H9 (cell line): ENCODE measurements around the gene VCAN. TPM values are rescaled to one million over a fixed set of nuclear protein-coding genes. Genes with fewer than 3 reads are reported as not detected.

ENCODE experiments used
- DNase-seq: peaks from one replicate; pipeline ENCODE4 v3.0.0-alpha.2; 2017
- H2AFZ ChIP-seq: one replicate; pipeline ENCODE4 v1.6.1; 2013; ENCODE audit warnings: mild to moderate bottlenecking, low read length, control low read depth, moderate library complexity
- H2AK5ac ChIP-seq: 2 replicates; pipeline ENCODE4 v1.6.1; 2013; ENCODE audit warnings: low read length, control low read depth, mixed read lengths; ENCODE audit not compliant: insufficient read length
- H2BK120ac ChIP-seq: one replicate; pipeline ENCODE4 v1.6.1; 2013; ENCODE audit warnings: low read depth, mild to moderate bottlenecking, low read length, control low read depth, inconsistent platforms; ENCODE audit not compliant: poor library complexity, severe bottlenecking
- H2BK12ac ChIP-seq: 2 replicates; pipeline ENCODE4 v1.6.1; 2013; ENCODE audit warnings: low read length, control low read depth, mixed read lengths, low read depth; ENCODE audit not compliant: insufficient read length
- H2BK15ac ChIP-seq: 2 replicates; pipeline ENCODE4 v1.6.1; 2013; ENCODE audit warnings: low read depth, low read length, control low read depth
- H2BK20ac ChIP-seq: one replicate; pipeline ENCODE4 v1.6.1; 2013; ENCODE audit warnings: low read depth, mild to moderate bottlenecking, low read length, control low read depth, inconsistent platforms; ENCODE audit not compliant: poor library complexity, severe bottlenecking
- H2BK5ac ChIP-seq: 2 replicates; pipeline ENCODE4 v1.6.1; 2013; ENCODE audit warnings: low read length, control low read depth, mixed read lengths; ENCODE audit not compliant: insufficient read length
- H3K14ac ChIP-seq: 2 replicates; pipeline ENCODE4 v1.6.1; 2013; ENCODE audit warnings: low read length, control low read depth; ENCODE audit not compliant: insufficient read depth
- H3K18ac ChIP-seq: 2 replicates; pipeline ENCODE4 v1.6.1; 2013; ENCODE audit warnings: low read depth, mild to moderate bottlenecking, mixed read lengths, low read length, control low read depth; ENCODE audit not compliant: insufficient read length
- H3K23ac ChIP-seq: 2 replicates; pipeline ENCODE4 v1.6.1; 2013; ENCODE audit warnings: low read length, control low read depth, mixed read lengths, low read depth; ENCODE audit not compliant: insufficient read length
- H3K23me2 ChIP-seq: 2 replicates; pipeline ENCODE4 v1.6.1; 2013; ENCODE audit warnings: low read depth, mild to moderate bottlenecking, mixed read lengths, low read length, control low read depth; ENCODE audit not compliant: insufficient read length, poor library complexity, severe bottlenecking
- H3K27ac ChIP-seq: 2 replicates; pipeline ENCODE4 v1.5.1; 2013; ENCODE audit warnings: low read length, control low read depth, mixed read lengths, low read depth; ENCODE audit not compliant: insufficient read length
- H3K27me3 ChIP-seq: 2 replicates; pipeline ENCODE4 v1.6.1; 2013; ENCODE audit warnings: low read length, control low read depth, inconsistent platforms; ENCODE audit not compliant: insufficient read depth
- H3K4ac ChIP-seq: 2 replicates; pipeline ENCODE4 v1.6.1; 2013; ENCODE audit warnings: low read depth, mild to moderate bottlenecking, control low read depth, inconsistent platforms, low read length, moderate library complexity
- H3K4me1 ChIP-seq: 2 replicates; pipeline ENCODE4 v1.6.1; 2013; ENCODE audit warnings: low read length, control low read depth, inconsistent platforms; ENCODE audit not compliant: insufficient read depth
- H3K4me2 ChIP-seq: 2 replicates; pipeline ENCODE4 v1.6.1; 2013; ENCODE audit warnings: low read length, control low read depth, mixed read lengths; ENCODE audit not compliant: insufficient read length, insufficient read depth
- H3K56ac ChIP-seq: 2 replicates; pipeline ENCODE4 v1.6.1; 2013; ENCODE audit warnings: low read depth, mild to moderate bottlenecking, mixed read lengths, low read length, control low read depth; ENCODE audit not compliant: insufficient read length
- H3K79me1 ChIP-seq: 2 replicates; pipeline ENCODE4 v1.6.1; 2013; ENCODE audit warnings: low read depth, mild to moderate bottlenecking, moderate library complexity, low read length, control low read depth, inconsistent platforms; ENCODE audit not compliant: insufficient read depth, poor library complexity, severe bottlenecking
- H3K79me2 ChIP-seq: 2 replicates; pipeline ENCODE4 v1.6.1; 2013; ENCODE audit warnings: low read length, control low read depth, inconsistent platforms; ENCODE audit not compliant: insufficient read depth
- H3K9ac ChIP-seq: 2 replicates; pipeline ENCODE4 v1.6.1; 2013; ENCODE audit warnings: low read length, control low read depth, mixed read lengths; ENCODE audit not compliant: insufficient read length; ENCODE audit errors: extremely low read depth
- H3K9me3 ChIP-seq: one replicate; pipeline ENCODE4 v1.6.1; 2013; ENCODE audit warnings: low read depth, low read length, inconsistent platforms; ENCODE audit not compliant: control insufficient read depth
- H3T11ph ChIP-seq: one replicate; pipeline ENCODE4 v1.6.1; 2013; ENCODE audit warnings: mild to moderate bottlenecking, low read length, control low read depth, inconsistent platforms
- H4K20me1 ChIP-seq: one replicate; pipeline ENCODE4 v1.6.1; 2013; ENCODE audit not compliant: control insufficient read depth, insufficient read length, insufficient read depth
- H4K5ac ChIP-seq: 2 replicates; pipeline ENCODE4 v1.6.1; 2013; ENCODE audit warnings: low read depth, mild to moderate bottlenecking, mixed read lengths, low read length, control low read depth; ENCODE audit not compliant: insufficient read length
- H4K8ac ChIP-seq: replicated peaks from 2 replicates; pipeline ENCODE4 v1.6.1; 2013; ENCODE audit warnings: low read length, control low read depth, mixed read lengths, low read depth; ENCODE audit not compliant: insufficient read length
- H4K91ac ChIP-seq: 2 replicates; pipeline ENCODE4 v1.6.1; 2013; ENCODE audit warnings: low read depth, mild to moderate bottlenecking, moderate library complexity, mixed read lengths, low read length, control low read depth; ENCODE audit not compliant: insufficient read length
- H3K27ac Mint-ChIP-seq, 3 experiments: 2 replicates in 2 of 3; 3 replicates in 1 of 3; pipeline ENCODE4 v1.8.0; 2020 to 2021; ENCODE audit warnings: mixed read lengths in 3 of 3, mild to moderate bottlenecking in 1 of 3, moderate library complexity in 1 of 3
- H3K27me3 Mint-ChIP-seq: 2 replicates; pipeline ENCODE4 v1.8.0; 2021; ENCODE audit warnings: low read depth, mild to moderate bottlenecking, moderate library complexity, mixed read lengths
- H3K36me3 Mint-ChIP-seq, 3 experiments: 2 replicates in 2 of 3; 3 replicates in 1 of 3; pipeline ENCODE4 v1.8.0; 2020 to 2021; ENCODE audit warnings: low read depth in 3 of 3, mixed read lengths in 3 of 3; ENCODE audit not compliant: insufficient read depth in 1 of 3
- H3K4me1 Mint-ChIP-seq, 2 experiments: 2 replicates each; pipeline ENCODE4 v1.8.0; 2020; ENCODE audit warnings: mixed read lengths in 2 of 2
- H3K4me3 Mint-ChIP-seq, 2 experiments: 2 replicates in 1 of 2; 3 replicates in 1 of 2; pipeline ENCODE4 v1.8.0; 2020 to 2021; ENCODE audit warnings: mild to moderate bottlenecking in 2 of 2, mixed read lengths in 2 of 2, moderate library complexity in 1 of 2
- H3K9me3 Mint-ChIP-seq, 2 experiments: 2 replicates in 1 of 2; 3 replicates in 1 of 2; pipeline ENCODE4 v1.8.0; 2020; ENCODE audit warnings: mild to moderate bottlenecking in 2 of 2, mixed read lengths in 2 of 2, moderate library complexity in 1 of 2
- CTCF ChIP-seq: fragments of 200-600 bp; sonication (generic); conservative IDR thresholded peaks from 3 replicates; pipeline ENCODE4 v1.8.0; 2021; ENCODE audit warnings: antibody characterized with exemption, mild to moderate bottlenecking
- WGBS: extraction: QIAGEN DNeasy Blood & Tissue Kit; methylation state at CpG from one replicate; pipeline ENCODE4 v1.1.7; 2013; ENCODE audit warnings: missing lambda C conversion rate, low lambda C conversion rate, mixed read lengths; ENCODE audit not compliant: insufficient read length; ENCODE audit errors: extremely low coverage; 5-methylcytosine and 5-hydroxymethylcytosine counted together
- total RNA-seq: library from RNA; stranded (reverse); gene quantifications from 2 replicates; pipeline ENCODE4 v1.2.1, GENCODE V29; 2021

VCAN gene
- total RNA-seq, 1 experiment from 2014 or later = 278 TPM

GRCh38 chr5:83524345-83524744 is 52.8 kb downstream of the VCAN start:
- no peak overlapping the region for H2BK12ac ChIP-seq
- no peak overlapping the region for H3K14ac ChIP-seq
- no peak for DNase-seq
- no peak overlapping the region for H4K91ac ChIP-seq
- Mint-ChIP-seq H3K36me3 (peaks cover 15 to 69% (median 37%) of the 10 kb centered on the region in 3 experiments; a peak in 6 of 7 replicates), H3K4me1 (peaks cover 0 to 3% of the 10 kb centered on the region in 2 experiments; a peak in 2 of 4 replicates), H3K27me3 (no peaks in the 10 kb centered on the region), H3K4me3 (no peak overlapping the region), H3K9me3 (no peaks in the 10 kb centered on the region), H3K27ac (no peak overlapping the region)
- H3K79me2 ChIP-seq = no peaks in the 10 kb centered on the region
- H4K5ac ChIP-seq = no peak overlapping the region
- no peak overlapping the region for H3K18ac ChIP-seq
- H3K9me3 ChIP-seq = no peaks in the 10 kb centered on the region
- no peaks in the 10 kb centered on the region for H3K23me2 ChIP-seq
- no peak overlapping the region for H3K4me2 ChIP-seq
- H2BK15ac ChIP-seq = no peak overlapping the region
- H3K4ac ChIP-seq = no peak overlapping the region
- H4K20me1 ChIP-seq = no peaks in the 10 kb centered on the region
- H4K8ac ChIP-seq = no peak overlapping the region
- TF ChIP-seq CTCF = no peak
- no CpG with 5 or more reads among the region's 2 CpGs for WGBS
- no peaks in the 10 kb centered on the region for H3K4me1 ChIP-seq
- no peak overlapping the region for H2BK120ac ChIP-seq
- no peaks in the 10 kb centered on the region for H3K27me3 ChIP-seq
- H3T11ph ChIP-seq = no peak overlapping the region
- H2BK5ac ChIP-seq = no peak overlapping the region
- H2AK5ac ChIP-seq = no peak overlapping the region
- H2BK20ac ChIP-seq = no peak overlapping the region
- H3K56ac ChIP-seq = no peak overlapping the region
- H3K27ac ChIP-seq = no peak overlapping the region
- H3K23ac ChIP-seq = no peak overlapping the region
- H3K79me1 ChIP-seq = no peaks in the 10 kb centered on the region
- no peak overlapping the region for H3K9ac ChIP-seq
- H2AFZ ChIP-seq = no peak overlapping the region
